Gastroesophageal sphincter (tissue), 3 donors: ENCODE measurements around the gene CRABP2.

Experiments
- CTCF ChIP-seq, 4 experiments: fragments of 200-600 bp in 2 of 4; fragments of 450-650 bp in 2 of 4; sonication (generic) in 1 of 4; IDR thresholded peaks; one replicate each; pipeline ENCODE4 v1.5.1; 2017 to 2019; ENCODE audit warnings: antibody characterized with exemption in 4 of 4, mild to moderate bottlenecking in 2 of 4, moderate library complexity in 2 of 4
- EP300 ChIP-seq: sonication (generic); formaldehyde crosslinking; IDR thresholded peaks from one replicate; pipeline ENCODE4 v1.6.1; 2017; ENCODE audit warnings: antibody characterized with exemption, mild to moderate bottlenecking
- POLR2A ChIP-seq, 2 donors: fragments of 450-650 bp; IDR thresholded peaks; one replicate each; pipeline ENCODE4 v1.6.1; 2017; ENCODE audit warnings: antibody characterized with exemption in 2 of 2, mild to moderate bottlenecking in 2 of 2, moderate library complexity in 1 of 2
- POLR2AphosphoS5 ChIP-seq: sonication (generic); formaldehyde crosslinking; IDR thresholded peaks from one replicate; pipeline ENCODE4 v1.6.1; 2017; ENCODE audit warnings: antibody characterized with exemption

GRCh38 chr1:156682166-156682890 is 23.1 kb downstream of the CRABP2 start:
- TF ChIP-seq CTCF (IDR thresholded peaks at IDR 0.05) = no peak
- TF ChIP-seq EP300 = no peak
- no peak for TF ChIP-seq POLR2AphosphoS5
- TF ChIP-seq POLR2A (IDR thresholded peaks at IDR 0.05) = no peak
